Gastroesophageal sphincter (tissue), 3 donors: ENCODE results near the gene NAA11.

Experiments used
- CTCF ChIP-seq, 4 experiments: fragments of 200-600 bp in 2 of 4; fragments of 450-650 bp in 2 of 4; sonication (generic) in 1 of 4; IDR thresholded peaks; one replicate each; pipeline ENCODE4 v1.5.1; 2017 to 2019; ENCODE audit warnings: antibody characterized with exemption in 4 of 4, mild to moderate bottlenecking in 2 of 4, moderate library complexity in 2 of 4
- EP300 ChIP-seq: sonication (generic); formaldehyde crosslinking; IDR thresholded peaks from one replicate; pipeline ENCODE4 v1.6.1; 2017; ENCODE audit warnings: antibody characterized with exemption, mild to moderate bottlenecking
- POLR2A ChIP-seq, 2 donors: fragments of 450-650 bp; IDR thresholded peaks; one replicate each; pipeline ENCODE4 v1.6.1; 2017; ENCODE audit warnings: antibody characterized with exemption in 2 of 2, mild to moderate bottlenecking in 2 of 2, moderate library complexity in 1 of 2
- POLR2AphosphoS5 ChIP-seq: sonication (generic); formaldehyde crosslinking; IDR thresholded peaks from one replicate; pipeline ENCODE4 v1.6.1; 2017; ENCODE audit warnings: antibody characterized with exemption

- TF ChIP-seq CTCF (IDR thresholded peaks at IDR 0.05), result no peak
- TF ChIP-seq POLR2A (IDR thresholded peaks at IDR 0.05), result no peak
- TF ChIP-seq POLR2AphosphoS5, result no peak
- no peak for TF ChIP-seq EP300
Observed at GRCh38 chr4:79295086-79295485, 30.8 kb downstream of the NAA11 start.
